OCI-LY7 (cell line): ENCODE results near the gene KDM6A. TPM values are rescaled to one million over a fixed set of nuclear protein-coding genes. Genes with fewer than 3 reads are reported as not detected.
"Not testable (repeated sequence)": the region's sequence is repeated elsewhere in the genome, so short reads cannot be mapped to it uniquely, and the experiment has no call there.

Experiments used
- BruUV-seq: library from RNA; stranded (reverse); fragments of 400-500 nt; replicated peaks from 2 replicates; lab custom pipeline; 2021; lab: Mats Ljungman, UMichigan
- CTCF ChIA-PET: fragments of 300-600 bp; sonication (Branson Sonifier 250); formaldehyde crosslinking; loops from one replicate; lab custom pipeline; 2022; ENCODE audit warnings: antibody characterized with exemption; ENCODE audit not compliant: unreplicated experiment; lab: Charles Lee
- POLR2A ChIA-PET: fragments of 300-600 bp; sonication (Branson Sonifier 250); formaldehyde crosslinking; loops from one replicate; lab custom pipeline; 2022; ENCODE audit warnings: antibody characterized with exemption; lab: Charles Lee
- DNase-seq: peaks from one replicate; pipeline ENCODE4 v3.0.0-alpha.2; 2015; ENCODE audit warnings: low spot score
- H2AFZ ChIP-seq: fragments of 200-600 bp; sonication (generic), shearing (Covaris generic); 2 replicates; pipeline ENCODE4 v1.6.1; 2014; ENCODE audit warnings: mild to moderate bottlenecking, antibody characterized with exemption, low read length, moderate library complexity
- H3K27ac ChIP-seq: fragments of 200-600 bp; sonication (generic); 2 replicates; pipeline ENCODE4 v1.5.1; 2014; ENCODE audit warnings: mixed run types, low read depth, mild to moderate bottlenecking, moderate library complexity, low read length, inconsistent platforms; ENCODE audit not compliant: poor library complexity, severe bottlenecking
- H3K36me3 ChIP-seq: fragments of 200-600 bp; sonication (generic); 2 replicates; pipeline ENCODE4 v1.6.1; 2014; ENCODE audit warnings: mild to moderate bottlenecking, antibody characterized with exemption, low read length, moderate library complexity, mixed read lengths; ENCODE audit not compliant: insufficient read depth
- H3K4me1 ChIP-seq: fragments of 200-600 bp; sonication (generic); 2 replicates; pipeline ENCODE4 v1.5.1; 2014; ENCODE audit warnings: mild to moderate bottlenecking, low read length; ENCODE audit not compliant: insufficient read depth, poor library complexity, severe bottlenecking
- H3K4me2 ChIP-seq: fragments of 200-600 bp; sonication (generic); 2 replicates; pipeline ENCODE4 v1.6.1; 2014; ENCODE audit warnings: mild to moderate bottlenecking, low read length
- H3K4me3 ChIP-seq: fragments of 200-600 bp; sonication (generic); 2 replicates; pipeline ENCODE4 v1.5.1; 2014; ENCODE audit warnings: mild to moderate bottlenecking, low read depth, low read length; ENCODE audit not compliant: poor library complexity, severe bottlenecking
- H3K79me2 ChIP-seq: fragments of 200-600 bp; sonication (generic); 2 replicates; pipeline ENCODE4 v1.6.1; 2016; ENCODE audit warnings: low read depth, mild to moderate bottlenecking, low read length, moderate library complexity, mixed read lengths; ENCODE audit not compliant: insufficient read depth
- H3K9me2 ChIP-seq: fragments of 200-600 bp; sonication (generic); 2 replicates; pipeline ENCODE4 v1.6.1; 2016; ENCODE audit warnings: mild to moderate bottlenecking, low read length, mixed read lengths; ENCODE audit not compliant: insufficient read depth
- H3K9me3 ChIP-seq: fragments of 200-600 bp; sonication (generic); 2 replicates; pipeline ENCODE4 v1.6.1; 2014; ENCODE audit warnings: mild to moderate bottlenecking, mixed run types, low read length, mixed read lengths
- H4K20me1 ChIP-seq: fragments of 200-600 bp; sonication (generic); 2 replicates; pipeline ENCODE4 v1.6.1; 2014; ENCODE audit warnings: mild to moderate bottlenecking, antibody characterized with exemption, low read length, moderate library complexity, mixed read lengths; ENCODE audit not compliant: insufficient read depth
- CTCF ChIP-seq: fragments of 200-600 bp; sonication (generic); conservative IDR thresholded peaks from 2 replicates; pipeline ENCODE4 v1.5.1; 2014; ENCODE audit warnings: mild to moderate bottlenecking, antibody characterized with exemption, low read length, moderate library complexity, mixed read lengths
- EZH2phosphoT487 ChIP-seq: fragments of 200-600 bp; sonication (generic); IDR thresholded peaks from 2 replicates; pipeline ENCODE4 v1.6.1; 2018; ENCODE audit warnings: low read depth, borderline replicate concordance, mild to moderate bottlenecking, mixed run types, antibody characterized with exemption, low read length, moderate library complexity, mixed read lengths
- intact Hi-C: fragments of 100-400 bp; cut with micrococcal nuclease; formaldehyde crosslinking; loops from one replicate; pipeline ENCODE4 v1.10.0; 2022; ENCODE audit not compliant: unreplicated experiment
- total RNA-seq, 2 experiments: library from RNA; depleted of rRNA in 1 of 2; stranded (reverse); fragments of >200 nt in 1 of 2; shearing (Covaris generic) in 1 of 2; gene quantifications; 2 replicates each; pipeline ENCODE4 v1.2.3, GENCODE V29; 2014 to 2022

The KDM6A gene
- total RNA-seq, 2 experiments from 2014 or later: 20.5 to 23.4 TPM

DNA sequence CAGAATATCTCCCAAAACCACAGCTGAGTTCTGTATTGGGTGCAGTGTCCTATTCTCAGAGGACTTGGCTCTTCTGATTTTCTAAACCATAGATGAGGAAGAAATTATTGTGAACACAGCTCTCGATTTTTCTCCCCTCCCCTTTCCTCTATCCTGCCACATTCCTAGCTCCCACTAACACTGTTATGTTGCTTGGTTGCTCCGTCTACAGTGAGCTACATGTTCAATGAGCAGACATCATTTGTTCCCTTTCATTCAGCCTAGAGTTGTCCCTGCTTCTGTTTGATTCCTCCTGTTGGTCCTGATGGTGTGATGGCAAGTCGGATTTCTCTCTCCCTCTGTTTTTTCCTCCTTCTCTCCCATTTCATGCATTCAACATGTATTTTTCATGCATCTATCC lies 261.8 kb downstream of the KDM6A start:
- H3K9me3 ChIP-seq: no peaks in the 10 kb centered on the region
- ChIA-PET POLR2A (interaction anchor here (0.6 kb wide), 1 partner anchor 518 kb away, joined by 3 read pairs; no protein-coding TSS in a partner anchor), CTCF (no interaction called here)
- H4K20me1 ChIP-seq: no peaks in the 10 kb centered on the region
- no peak overlapping the region for H3K4me2 ChIP-seq
- intact Hi-C loops: no loop called here
- H3K9me2 ChIP-seq: no peaks in the 10 kb centered on the region
- DNase-seq: no peak
- H3K79me2 ChIP-seq: no peaks in the 10 kb centered on the region
- H3K4me1 ChIP-seq: no peaks in the 10 kb centered on the region
- no peaks in the 10 kb centered on the region for H3K36me3 ChIP-seq
- no peak overlapping the region for H2AFZ ChIP-seq
- no peak for TF ChIP-seq CTCF
- no peak for TF ChIP-seq EZH2phosphoT487
- no peak overlapping the region for H3K4me3 ChIP-seq
- H3K27ac ChIP-seq: no peak overlapping the region
- BruUV-seq: no TSS peak

DNA sequence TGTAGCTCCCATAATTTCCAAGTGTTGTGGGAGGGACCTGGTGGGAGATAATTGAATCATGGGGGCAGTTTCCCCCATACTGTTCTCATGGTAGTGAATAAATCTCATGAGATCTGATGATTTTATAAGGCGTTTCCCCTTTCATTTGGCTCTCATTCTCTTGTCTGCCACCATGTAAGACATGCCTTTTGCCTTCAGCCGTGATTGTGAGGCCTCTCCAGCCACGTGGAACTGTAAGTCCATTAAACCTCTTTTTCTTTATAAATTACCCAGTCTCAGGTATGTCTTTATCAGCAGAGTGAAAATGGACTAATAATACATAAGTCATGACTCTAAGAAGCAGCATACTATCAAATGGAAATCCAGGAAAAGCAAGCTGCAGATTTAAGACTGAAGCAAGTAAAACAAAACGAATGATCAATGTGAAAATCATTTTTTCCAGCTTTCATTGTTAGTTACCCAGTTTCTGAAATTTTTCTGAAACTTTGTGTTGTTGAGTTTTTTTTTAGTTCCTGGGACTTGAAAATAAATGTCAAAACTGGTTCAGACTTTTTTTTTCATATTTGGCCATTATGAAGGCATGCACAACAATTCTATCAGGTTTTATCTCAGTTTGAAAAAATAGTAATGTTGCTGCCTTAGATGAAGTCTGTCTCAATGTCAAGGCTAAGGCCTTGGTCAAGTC lies 262.5 kb downstream of the KDM6A start:
- H3K4me1 ChIP-seq, H3K79me2 ChIP-seq, intact Hi-C loops, H3K4me3 ChIP-seq, H3K9me2 ChIP-seq, H3K4me2 ChIP-seq, H3K9me3 ChIP-seq, BruUV-seq, CTCF ChIA-PET, H3K27ac ChIP-seq, H2AFZ ChIP-seq, H3K36me3 ChIP-seq, H4K20me1 ChIP-seq, DNase-seq: not testable (repeated sequence)
- POLR2A ChIA-PET: interaction anchor here (0.6 kb wide), 1 partner anchor 517 kb away, joined by 3 read pairs; no protein-coding TSS in a partner anchor

DNA sequence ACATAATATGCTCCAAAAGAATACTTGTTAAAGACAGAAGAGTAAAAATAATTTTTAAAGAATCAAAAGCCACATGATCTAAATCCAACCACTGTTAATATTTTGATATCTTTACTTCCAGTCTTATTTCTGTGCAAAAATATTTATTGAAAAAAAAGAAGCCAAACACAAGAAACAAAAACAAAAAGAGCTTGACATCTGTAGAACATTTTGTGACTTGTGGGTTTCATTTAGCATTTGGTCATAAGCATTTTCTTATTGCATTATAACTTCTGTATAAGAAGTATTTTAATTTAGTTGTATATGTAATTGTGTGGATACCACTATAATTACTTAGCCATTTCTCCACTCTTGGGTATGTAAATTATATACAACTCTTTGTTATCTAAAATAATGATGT lies 264.5 kb downstream of the KDM6A start:
- Histone ChIP-seq H2AFZ (no peak overlapping the region), H3K9me3 (no peaks in the 10 kb centered on the region), H3K4me1 (no peaks in the 10 kb centered on the region), H3K79me2 (no peaks in the 10 kb centered on the region), H3K4me3 (no peak overlapping the region), H3K4me2 (no peak overlapping the region), H3K36me3 (no peaks in the 10 kb centered on the region), H3K9me2 (no peaks in the 10 kb centered on the region), H3K27ac (no peak overlapping the region), H4K20me1 (no peaks in the 10 kb centered on the region)
- intact Hi-C loops: no loop called here
- no TSS peak for BruUV-seq
- no peak for TF ChIP-seq EZH2phosphoT487
- TF ChIP-seq CTCF: no peak
- DNase-seq: no peak
- CTCF ChIA-PET: no interaction called here
- POLR2A ChIA-PET: no interaction called here
